OCI-LY7 (cell line): Measurements from ENCODE around the gene RMDN3. TPM values are rescaled to one million over a fixed set of nuclear protein-coding genes. Genes with fewer than 3 reads are reported as not detected.

Experiments used
- BruUV-seq: library from RNA; stranded (reverse); fragments of 400-500 nt; replicated peaks from 2 replicates; lab custom pipeline; 2021; lab: Mats Ljungman, UMichigan
- CTCF ChIA-PET: fragments of 300-600 bp; sonication (Branson Sonifier 250); formaldehyde crosslinking; loops from one replicate; lab custom pipeline; 2022; ENCODE audit warnings: antibody characterized with exemption; ENCODE audit not compliant: unreplicated experiment; lab: Charles Lee
- POLR2A ChIA-PET: fragments of 300-600 bp; sonication (Branson Sonifier 250); formaldehyde crosslinking; loops from one replicate; lab custom pipeline; 2022; ENCODE audit warnings: antibody characterized with exemption; lab: Charles Lee
- DNase-seq: peaks from one replicate; pipeline ENCODE4 v3.0.0-alpha.2; 2015; ENCODE audit warnings: low spot score
- H2AFZ ChIP-seq: fragments of 200-600 bp; sonication (generic), shearing (Covaris generic); 2 replicates; pipeline ENCODE4 v1.6.1; 2014; ENCODE audit warnings: mild to moderate bottlenecking, antibody characterized with exemption, low read length, moderate library complexity
- H3K27ac ChIP-seq: fragments of 200-600 bp; sonication (generic); 2 replicates; pipeline ENCODE4 v1.5.1; 2014; ENCODE audit warnings: mixed run types, low read depth, mild to moderate bottlenecking, moderate library complexity, low read length, inconsistent platforms; ENCODE audit not compliant: poor library complexity, severe bottlenecking
- H3K36me3 ChIP-seq: fragments of 200-600 bp; sonication (generic); 2 replicates; pipeline ENCODE4 v1.6.1; 2014; ENCODE audit warnings: mild to moderate bottlenecking, antibody characterized with exemption, low read length, moderate library complexity, mixed read lengths; ENCODE audit not compliant: insufficient read depth
- H3K4me1 ChIP-seq: fragments of 200-600 bp; sonication (generic); 2 replicates; pipeline ENCODE4 v1.5.1; 2014; ENCODE audit warnings: mild to moderate bottlenecking, low read length; ENCODE audit not compliant: insufficient read depth, poor library complexity, severe bottlenecking
- H3K4me2 ChIP-seq: fragments of 200-600 bp; sonication (generic); 2 replicates; pipeline ENCODE4 v1.6.1; 2014; ENCODE audit warnings: mild to moderate bottlenecking, low read length
- H3K4me3 ChIP-seq: fragments of 200-600 bp; sonication (generic); 2 replicates; pipeline ENCODE4 v1.5.1; 2014; ENCODE audit warnings: mild to moderate bottlenecking, low read depth, low read length; ENCODE audit not compliant: poor library complexity, severe bottlenecking
- H3K79me2 ChIP-seq: fragments of 200-600 bp; sonication (generic); 2 replicates; pipeline ENCODE4 v1.6.1; 2016; ENCODE audit warnings: low read depth, mild to moderate bottlenecking, low read length, moderate library complexity, mixed read lengths; ENCODE audit not compliant: insufficient read depth
- H3K9me2 ChIP-seq: fragments of 200-600 bp; sonication (generic); 2 replicates; pipeline ENCODE4 v1.6.1; 2016; ENCODE audit warnings: mild to moderate bottlenecking, low read length, mixed read lengths; ENCODE audit not compliant: insufficient read depth
- H3K9me3 ChIP-seq: fragments of 200-600 bp; sonication (generic); 2 replicates; pipeline ENCODE4 v1.6.1; 2014; ENCODE audit warnings: mild to moderate bottlenecking, mixed run types, low read length, mixed read lengths
- H4K20me1 ChIP-seq: fragments of 200-600 bp; sonication (generic); 2 replicates; pipeline ENCODE4 v1.6.1; 2014; ENCODE audit warnings: mild to moderate bottlenecking, antibody characterized with exemption, low read length, moderate library complexity, mixed read lengths; ENCODE audit not compliant: insufficient read depth
- EZH2phosphoT487 ChIP-seq: fragments of 200-600 bp; sonication (generic); IDR thresholded peaks from 2 replicates; pipeline ENCODE4 v1.6.1; 2018; ENCODE audit warnings: low read depth, borderline replicate concordance, mild to moderate bottlenecking, mixed run types, antibody characterized with exemption, low read length, moderate library complexity, mixed read lengths
- intact Hi-C: fragments of 100-400 bp; cut with micrococcal nuclease; formaldehyde crosslinking; loops from one replicate; pipeline ENCODE4 v1.10.0; 2022; ENCODE audit not compliant: unreplicated experiment
- total RNA-seq, 2 experiments: library from RNA; depleted of rRNA in 1 of 2; stranded (reverse); fragments of >200 nt in 1 of 2; shearing (Covaris generic) in 1 of 2; gene quantifications; 2 replicates each; pipeline ENCODE4 v1.2.3, GENCODE V29; 2014 to 2022
- TF ChIP-seq, protein P1 (sequence below): fragments of 200-600 bp; sonication (generic); conservative IDR thresholded peaks from 2 replicates; pipeline ENCODE4 v1.5.1; 2014; ENCODE audit warnings: mild to moderate bottlenecking, antibody characterized with exemption, low read length, moderate library complexity, mixed read lengths

Gene RMDN3
- total RNA-seq, 2 experiments from 2014 or later: 10.7 to 23.7 TPM

DNA sequence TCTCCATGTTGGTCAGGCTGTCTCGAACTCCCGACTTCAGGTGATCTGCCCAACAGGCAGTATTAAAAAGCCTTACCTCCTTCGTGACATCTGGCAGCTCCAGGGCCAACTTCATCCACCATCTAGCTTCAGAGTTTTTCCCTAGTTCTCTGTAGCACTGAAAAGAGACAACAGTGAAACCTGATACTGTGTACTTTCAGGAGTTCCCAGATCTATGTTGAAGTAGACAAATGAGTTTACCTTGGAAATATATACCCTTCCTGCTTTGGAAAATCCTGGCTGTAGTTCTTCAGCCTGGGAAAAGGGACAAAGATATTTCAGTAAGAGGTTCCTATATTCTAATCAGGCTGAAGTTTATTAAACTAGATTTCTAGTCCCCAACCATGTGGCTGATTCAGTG is 18.0 kb downstream of the RMDN3 start:
- H3K36me3 ChIP-seq: peaks cover 100% of the 10 kb centered on the region
- no peak for DNase-seq
- no peaks in the 10 kb centered on the region for H3K9me3 ChIP-seq
- H3K9me2 ChIP-seq: no peaks in the 10 kb centered on the region
- POLR2A ChIA-PET: interaction anchor here (0.7 kb wide), 2 partner anchors 134 to 273 kb away, joined by 3 read pairs; no protein-coding TSS in a partner anchor
- H3K79me2 ChIP-seq: no peaks in the 10 kb centered on the region
- intact Hi-C loops: no loop called here
- H3K27ac ChIP-seq: no peak overlapping the region
- no TSS peak for BruUV-seq
- no peaks in the 10 kb centered on the region for H4K20me1 ChIP-seq
- H3K4me3 ChIP-seq: no peak overlapping the region
- H3K4me2 ChIP-seq: no peak overlapping the region
- TF ChIP-seq, protein P1, sequence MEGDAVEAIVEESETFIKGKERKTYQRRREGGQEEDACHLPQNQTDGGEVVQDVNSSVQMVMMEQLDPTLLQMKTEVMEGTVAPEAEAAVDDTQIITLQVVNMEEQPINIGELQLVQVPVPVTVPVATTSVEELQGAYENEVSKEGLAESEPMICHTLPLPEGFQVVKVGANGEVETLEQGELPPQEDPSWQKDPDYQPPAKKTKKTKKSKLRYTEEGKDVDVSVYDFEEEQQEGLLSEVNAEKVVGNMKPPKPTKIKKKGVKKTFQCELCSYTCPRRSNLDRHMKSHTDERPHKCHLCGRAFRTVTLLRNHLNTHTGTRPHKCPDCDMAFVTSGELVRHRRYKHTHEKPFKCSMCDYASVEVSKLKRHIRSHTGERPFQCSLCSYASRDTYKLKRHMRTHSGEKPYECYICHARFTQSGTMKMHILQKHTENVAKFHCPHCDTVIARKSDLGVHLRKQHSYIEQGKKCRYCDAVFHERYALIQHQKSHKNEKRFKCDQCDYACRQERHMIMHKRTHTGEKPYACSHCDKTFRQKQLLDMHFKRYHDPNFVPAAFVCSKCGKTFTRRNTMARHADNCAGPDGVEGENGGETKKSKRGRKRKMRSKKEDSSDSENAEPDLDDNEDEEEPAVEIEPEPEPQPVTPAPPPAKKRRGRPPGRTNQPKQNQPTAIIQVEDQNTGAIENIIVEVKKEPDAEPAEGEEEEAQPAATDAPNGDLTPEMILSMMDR: no peak
- TF ChIP-seq EZH2phosphoT487: no peak
- H2AFZ ChIP-seq: no peak overlapping the region
- H3K4me1 ChIP-seq: no peaks in the 10 kb centered on the region
- CTCF ChIA-PET: no interaction called here

DNA sequence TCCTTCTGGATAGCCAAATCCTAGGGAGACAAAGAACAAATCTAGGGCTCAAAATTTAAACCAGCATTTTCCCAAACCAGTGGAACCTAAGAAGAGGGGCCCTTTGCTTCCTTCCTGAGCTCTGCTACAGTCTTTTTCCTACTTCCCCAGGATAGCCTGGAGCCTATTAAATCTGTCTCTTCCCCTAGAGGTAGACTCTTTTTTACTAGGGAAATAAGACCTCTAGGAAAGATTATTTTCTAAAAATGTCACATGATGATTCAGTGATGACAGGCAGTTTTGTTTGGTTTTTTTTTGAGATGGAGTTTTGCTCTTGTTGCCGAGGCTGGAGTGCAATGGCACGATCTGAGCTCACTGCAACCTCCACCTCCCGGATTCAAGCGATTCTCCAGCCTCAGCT is 18.5 kb downstream of the RMDN3 start:
- CTCF ChIA-PET: no interaction called here
- Histone ChIP-seq H4K20me1 (no peaks in the 10 kb centered on the region), H3K4me2 (no peak overlapping the region), H3K4me3 (no peak overlapping the region), H3K9me2 (no peaks in the 10 kb centered on the region), H3K9me3 (no peaks in the 10 kb centered on the region), H3K79me2 (no peaks in the 10 kb centered on the region), H2AFZ (no peak overlapping the region), H3K27ac (no peak overlapping the region), H3K36me3 (peaks cover 100% of the 10 kb centered on the region), H3K4me1 (no peaks in the 10 kb centered on the region)
- no TSS peak for BruUV-seq
- no peak for DNase-seq
- POLR2A ChIA-PET: interaction anchor here (0.7 kb wide), 2 partner anchors 134 to 273 kb away, joined by 3 read pairs; no protein-coding TSS in a partner anchor
- intact Hi-C loops: no loop called here
- TF ChIP-seq, protein P1: no peak
- TF ChIP-seq EZH2phosphoT487: no peak

DNA sequence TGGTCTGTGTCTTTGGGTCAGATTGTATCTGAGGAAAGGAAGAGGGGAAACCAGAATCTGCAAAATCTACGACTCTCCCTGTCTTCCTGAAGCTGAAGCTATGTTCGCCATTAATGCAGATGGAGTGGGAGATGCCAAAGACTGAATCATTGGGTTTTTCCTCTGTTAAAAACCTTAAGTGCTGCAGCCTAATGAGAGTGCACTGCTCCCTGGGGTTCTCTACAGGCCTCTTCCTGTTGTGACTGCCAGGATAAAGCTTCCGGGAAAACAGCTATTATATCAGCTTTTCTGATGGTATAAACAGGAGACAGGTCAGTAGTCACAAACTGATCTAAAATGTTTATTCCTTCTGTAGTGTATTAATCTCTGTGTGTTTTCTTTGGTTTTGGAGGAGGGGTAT is 24.0 kb downstream of the RMDN3 start:
- H3K9me2 ChIP-seq: no peaks in the 10 kb centered on the region
- H3K36me3 ChIP-seq: peaks cover 89% of the 10 kb centered on the region
- intact Hi-C loops: no loop called here
- TF ChIP-seq EZH2phosphoT487: no peak
- TF ChIP-seq, protein P1: no peak
- no peak overlapping the region for H3K4me2 ChIP-seq
- H3K79me2 ChIP-seq: no peaks in the 10 kb centered on the region
- DNase-seq: no peak
- H3K4me1 ChIP-seq: no peaks in the 10 kb centered on the region
- no peak overlapping the region for H2AFZ ChIP-seq
- no TSS peak for BruUV-seq
- CTCF ChIA-PET: no interaction called here
- no peaks in the 10 kb centered on the region for H4K20me1 ChIP-seq
- H3K9me3 ChIP-seq: no peaks in the 10 kb centered on the region
- H3K4me3 ChIP-seq: no peak overlapping the region
- POLR2A ChIA-PET: interaction anchor here (0.5 to 1.2 kb wide), 4 partner anchors 22 to 508 kb away, joined by 4 to 5 read pairs (median 4); no protein-coding TSS in a partner anchor
- H3K27ac ChIP-seq: no peak overlapping the region
